ENCODE results near the gene PRM2. TPM values are rescaled to one million over a fixed set of nuclear protein-coding genes. Genes with fewer than 3 reads are reported as not detected.

The PRM2 gene
- total and polyA plus RNA-seq, 9 donors = not detected

Other genes starting within 250 kb of the PRM2 start
- gene SOCS1, start 20.3 kb downstream of the PRM2 start, total RNA-seq = 0.89 TPM
- 1 to 10 TPM; 1.3 to 5.3 (median 2.8) TPM for gene SOCS1, start 20.3 kb downstream of the PRM2 start, polyA plus RNA-seq (ENCODE audit: insufficient read depth in 1 of 8, insufficient read length in 8 of 8, low replicate concordance in 1 of 8)
- not detected for gene TNP2, start 7.2 kb downstream of the PRM2 start, total RNA-seq
- not detected for gene TNP2, start 7.2 kb downstream of the PRM2 start, polyA plus RNA-seq (ENCODE audit: insufficient read depth in 1 of 8, insufficient read length in 8 of 8, low replicate concordance in 1 of 8)
- not detected for gene PRM3, start 2.9 kb downstream of the PRM2 start, total RNA-seq
- not detected for gene PRM3, start 2.9 kb downstream of the PRM2 start, polyA plus RNA-seq (ENCODE audit: insufficient read depth in 1 of 8, insufficient read length in 8 of 8, low replicate concordance in 1 of 8)
- not detected for gene PRM1, start 4.8 kb upstream of the PRM2 start, total RNA-seq
- not detected for gene PRM1, start 4.8 kb upstream of the PRM2 start, polyA plus RNA-seq (ENCODE audit: insufficient read depth in 1 of 8, insufficient read length in 8 of 8, low replicate concordance in 1 of 8)
- 5.7 TPM for gene RMI2, start 69.0 kb upstream of the PRM2 start, total RNA-seq
- gene RMI2, start 69.0 kb upstream of the PRM2 start, polyA plus RNA-seq (ENCODE audit: insufficient read depth in 1 of 8, insufficient read length in 8 of 8, low replicate concordance in 1 of 8) = 10 to 100 TPM in 3 of 8 donors, 1 to 10 TPM in 5; 6.4 to 12.5 (median 9.5) TPM

Measured in muscle of leg (tissue), 9 donors.